DOHH2 (cell line): Measurements from ENCODE around the gene CNIH2.

Experiments
- CTCF ChIP-seq: fragments of 200-600 bp; sonication (generic); IDR thresholded peaks from one replicate; pipeline ENCODE4 v1.5.1; 2014; ENCODE audit warnings: antibody characterized with exemption, mild to moderate bottlenecking, low read depth, low read length; ENCODE audit not compliant: poor library complexity, severe bottlenecking
- EZH2phosphoT487 ChIP-seq: fragments of 200-600 bp; sonication (generic); IDR thresholded peaks from 2 replicates; pipeline ENCODE4 v1.6.1; 2017; ENCODE audit warnings: borderline replicate concordance, mild to moderate bottlenecking, antibody characterized with exemption, low read length, moderate library complexity, mixed read lengths

- TF ChIP-seq CTCF (no peak), EZH2phosphoT487 (no peak)
Observed at GRCh38 chr11:66248903-66249302, 29.1 kb upstream of the CNIH2 start.
